Ishikawa (cell line): ENCODE results near the gene COMP.

Experiments used
- CEBPB ChIP-seq: IDR thresholded peaks from 2 replicates; pipeline ENCODE4 v1.6.1; 2012
- CREB1 ChIP-seq: IDR thresholded peaks from 2 replicates; pipeline ENCODE4 v1.6.1; 2012; ENCODE audit warnings: low read depth
- EGR1 ChIP-seq: IDR thresholded peaks from 2 replicates; pipeline ENCODE4 v1.6.1; 2012
- EP300 ChIP-seq: IDR thresholded peaks from 2 replicates; pipeline ENCODE4 v1.6.1; 2012; ENCODE audit warnings: borderline replicate concordance
- FOXM1 ChIP-seq: IDR thresholded peaks from 2 replicates; pipeline ENCODE4 v1.6.1; 2012; ENCODE audit warnings: low read depth, borderline replicate concordance
- MAX ChIP-seq: IDR thresholded peaks from 2 replicates; pipeline ENCODE4 v1.6.1; 2012
- NFIC ChIP-seq: IDR thresholded peaks from 2 replicates; pipeline ENCODE4 v1.6.1; 2012
- RAD21 ChIP-seq: IDR thresholded peaks from 2 replicates; pipeline ENCODE4 v1.6.1; 2012; ENCODE audit warnings: low read depth
- REST ChIP-seq: IDR thresholded peaks from 2 replicates; pipeline ENCODE4 v1.6.1; 2012; ENCODE audit warnings: low read depth, mild to moderate bottlenecking
- TAF1 ChIP-seq: IDR thresholded peaks from 2 replicates; pipeline ENCODE4 v1.6.1; 2012; ENCODE audit warnings: low read depth, mild to moderate bottlenecking
- TCF12 ChIP-seq: IDR thresholded peaks from 2 replicates; pipeline ENCODE4 v1.6.1; 2012; ENCODE audit warnings: low read depth
- TEAD4 ChIP-seq: IDR thresholded peaks from 2 replicates; pipeline ENCODE4 v1.6.1; 2012
- USF1 ChIP-seq: IDR thresholded peaks from 2 replicates; pipeline ENCODE4 v1.6.1; 2012
- YY1 ChIP-seq: IDR thresholded peaks from 2 replicates; pipeline ENCODE4 v1.6.1; 2012; ENCODE audit warnings: low read depth
- ZBTB7A ChIP-seq: IDR thresholded peaks from 2 replicates; pipeline ENCODE4 v1.6.1; 2012; ENCODE audit warnings: low read depth

Gene COMP

GRCh38 chr19:18807861-18808331, 16.8 kb upstream of the COMP start:
- TF ChIP-seq TEAD4 = no peak
- no peak for TF ChIP-seq RAD21
- no peak for TF ChIP-seq ZBTB7A
- no peak for TF ChIP-seq FOXM1
- TF ChIP-seq EGR1 = no peak
- no peak for TF ChIP-seq USF1
- TF ChIP-seq TCF12 = no peak
- TF ChIP-seq REST = no peak

- no peak for TF ChIP-seq FOXM1
- no peak for TF ChIP-seq ZBTB7A
- TF ChIP-seq RAD21 = no peak
- no peak for TF ChIP-seq TAF1
- TF ChIP-seq NFIC = no peak
- no peak for TF ChIP-seq TEAD4
- no peak for TF ChIP-seq EGR1
- no peak for TF ChIP-seq EP300
- no peak for TF ChIP-seq CEBPB
- no peak for TF ChIP-seq USF1
- no peak for TF ChIP-seq MAX
- TF ChIP-seq REST = no peak
- TF ChIP-seq TCF12 = no peak
- TF ChIP-seq YY1 = no peak
- no peak for TF ChIP-seq CREB1
These were observed 13.5 kb upstream of the COMP start for GRCh38 chr19:18804643-18805042.

GRCh38 chr19:18804139-18804601, 13.1 kb upstream of the COMP start:
- TF ChIP-seq EP300 = no peak
- TF ChIP-seq FOXM1 = no peak
- no peak for TF ChIP-seq USF1
- TF ChIP-seq NFIC = no peak
- no peak for TF ChIP-seq REST
- no peak for TF ChIP-seq CREB1
- TF ChIP-seq CEBPB = no peak
- no peak for TF ChIP-seq TEAD4
- TF ChIP-seq RAD21 = no peak
- no peak for TF ChIP-seq EGR1
- no peak for TF ChIP-seq TAF1
- no peak for TF ChIP-seq TCF12
- TF ChIP-seq YY1 = no peak
- no peak for TF ChIP-seq MAX
- TF ChIP-seq ZBTB7A = no peak

- no peak for TF ChIP-seq MAX
- TF ChIP-seq NFIC = no peak
- no peak for TF ChIP-seq TCF12
- TF ChIP-seq EP300 = no peak
- TF ChIP-seq REST = no peak
- no peak for TF ChIP-seq TEAD4
- no peak for TF ChIP-seq EGR1
- no peak for TF ChIP-seq FOXM1
- no peak for TF ChIP-seq CEBPB
- TF ChIP-seq USF1 = no peak
- TF ChIP-seq ZBTB7A = no peak
- TF ChIP-seq YY1 = no peak
- no peak for TF ChIP-seq TAF1
- no peak for TF ChIP-seq CREB1
- no peak for TF ChIP-seq RAD21
These were observed 12.5 kb upstream of the COMP start for GRCh38 chr19:18803550-18804138.
